HCT116 (cell line): ENCODE data around the gene CD320.

Source experiments
- CTCF ChIP-seq, 3 experiments: fragments of 200-600 bp in 1 of 3; sonication (generic) in 1 of 3; IDR thresholded peaks in 2 of 3; conservative IDR thresholded peaks in 1 of 3; 2 replicates each; pipeline ENCODE4 v1.5.1; 2012 to 2017; ENCODE audit warnings: low read depth in 2 of 3, low read length in 2 of 3, antibody characterized with exemption in 1 of 3, borderline replicate concordance in 1 of 3, control low read depth in 1 of 3, mild to moderate bottlenecking in 1 of 3, mixed read lengths in 1 of 3, mixed run types in 1 of 3, moderate library complexity in 1 of 3; ENCODE audit not compliant: insufficient read depth in 1 of 3
- EGR1 ChIP-seq: IDR thresholded peaks from 2 replicates; pipeline ENCODE4 v1.6.1; 2012; ENCODE audit warnings: low read depth
- EZH2 ChIP-seq: fragments of 200-600 bp; sonication (generic); IDR thresholded peaks from 2 replicates; pipeline ENCODE4 v1.6.1; 2017; ENCODE audit warnings: antibody characterized with exemption, mixed run types
- EZH2phosphoT487 ChIP-seq: fragments of 200-600 bp; IDR thresholded peaks from 2 replicates; pipeline ENCODE4 v1.6.1; 2018; ENCODE audit warnings: antibody characterized with exemption, borderline replicate concordance
- POLR2A ChIP-seq: IDR thresholded peaks from 2 replicates; pipeline ENCODE4 v1.7.0; 2011; ENCODE audit warnings: borderline replicate concordance; ENCODE audit not compliant: insufficient read depth, insufficient read length; ENCODE audit errors: extremely low read depth
- POLR2AphosphoS5 ChIP-seq: IDR thresholded peaks from 2 replicates; pipeline ENCODE4 v1.6.1; 2011; ENCODE audit warnings: mild to moderate bottlenecking, low read depth, low read length, moderate library complexity
- RAD21 ChIP-seq: IDR thresholded peaks from 2 replicates; pipeline ENCODE4 v1.6.1; 2012; ENCODE audit warnings: low read depth, mild to moderate bottlenecking
- SRF ChIP-seq: IDR thresholded peaks from 2 replicates; pipeline ENCODE4 v1.6.1; 2012; ENCODE audit warnings: low read depth
- TCF7L2 ChIP-seq: IDR thresholded peaks from 2 replicates; pipeline ENCODE4 v1.7.0; 2011; ENCODE audit warnings: borderline replicate concordance, inconsistent platforms; ENCODE audit not compliant: insufficient read depth, insufficient read length; ENCODE audit errors: extremely low read depth
- ZFX ChIP-seq: fragments of 450-650 bp; IDR thresholded peaks from 2 replicates; pipeline ENCODE4 v1.6.1; 2017
- TF ChIP-seq, protein P1 (sequence below): IDR thresholded peaks from 2 replicates; pipeline ENCODE4 v1.6.1; 2012

GRCh38 chr19:8305798-8306197 is 2.4 kb downstream of the CD320 start:
- TF ChIP-seq CTCF (IDR thresholded peaks at IDR 0.05 in 2 of 3, conservative IDR thresholded peaks at IDR 0.05 in 1 of 3; ENCODE audit: borderline replicate concordance in 1 of 3, insufficient read depth in 1 of 3, low read depth in 2 of 3, low read length in 2 of 3): no peak
- no peak for TF ChIP-seq EZH2phosphoT487
- TF ChIP-seq EZH2: no peak
- TF ChIP-seq POLR2A: no peak
- no peak for TF ChIP-seq ZFX
- no peak for TF ChIP-seq EGR1
- TF ChIP-seq TCF7L2: no peak
- TF ChIP-seq SRF: no peak
- TF ChIP-seq, protein P1, sequence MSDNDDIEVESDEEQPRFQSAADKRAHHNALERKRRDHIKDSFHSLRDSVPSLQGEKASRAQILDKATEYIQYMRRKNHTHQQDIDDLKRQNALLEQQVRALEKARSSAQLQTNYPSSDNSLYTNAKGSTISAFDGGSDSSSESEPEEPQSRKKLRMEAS: no peak
- TF ChIP-seq POLR2AphosphoS5: no peak
- no peak for TF ChIP-seq RAD21
